Lower leg skin (tissue), 4 donors: Measurements from ENCODE around the gene WNT1. TPM values are rescaled to one million over a fixed set of nuclear protein-coding genes. Genes with fewer than 3 reads are reported as not detected.
A peak's percentile ranks its signal among the peaks of the same experiment; 100 is the strongest.

ENCODE experiments used
- DNase-seq, 2 donors: peaks; one replicate each; pipeline ENCODE4 v3.0.0-alpha.2; 2019; ENCODE audit warnings: low spot score in 2 of 2
- H3K4me3 ChIP-seq: fragments of 200-600 bp; sonication (generic); 2 replicates; pipeline ENCODE4 v1.5.1; 2017; ENCODE audit warnings: mild to moderate bottlenecking, low read depth; ENCODE audit not compliant: poor library complexity, severe bottlenecking
- POLR2A ChIP-seq, 2 donors: fragments of 450-650 bp; IDR thresholded peaks; one replicate each; pipeline ENCODE4 v1.6.1; 2016 to 2017; ENCODE audit warnings: antibody characterized with exemption in 2 of 2, mild to moderate bottlenecking in 1 of 2, moderate library complexity in 1 of 2
- WGBS, 2 donors: methylation state at CpG; one replicate each; pipeline ENCODE4 v1.1.5; 2018; 5-methylcytosine and 5-hydroxymethylcytosine counted together
- intact Hi-C: fragments of 100-400 bp; cut with DNase I; formaldehyde crosslinking; loops from one replicate; pipeline ENCODE4 v1.15.0; 2023; ENCODE audit warnings: low total_unique reads
- total RNA-seq, 4 donors: library from RNA; depleted of rRNA; stranded (reverse); fragments of >200 nt; gene quantifications; one replicate each; pipeline ENCODE4 v1.1.0, GENCODE V29; 2016
- TF ChIP-seq, protein P1 (sequence below), 3 donors: fragments of 450-650 bp; IDR thresholded peaks; one replicate each; pipeline ENCODE4 v1.5.1; 2016; ENCODE audit warnings: antibody characterized with exemption in 3 of 3, mild to moderate bottlenecking in 3 of 3, moderate library complexity in 2 of 3

Gene WNT1
- total RNA-seq, 4 donors from 2014 or later: not detected

DNA sequence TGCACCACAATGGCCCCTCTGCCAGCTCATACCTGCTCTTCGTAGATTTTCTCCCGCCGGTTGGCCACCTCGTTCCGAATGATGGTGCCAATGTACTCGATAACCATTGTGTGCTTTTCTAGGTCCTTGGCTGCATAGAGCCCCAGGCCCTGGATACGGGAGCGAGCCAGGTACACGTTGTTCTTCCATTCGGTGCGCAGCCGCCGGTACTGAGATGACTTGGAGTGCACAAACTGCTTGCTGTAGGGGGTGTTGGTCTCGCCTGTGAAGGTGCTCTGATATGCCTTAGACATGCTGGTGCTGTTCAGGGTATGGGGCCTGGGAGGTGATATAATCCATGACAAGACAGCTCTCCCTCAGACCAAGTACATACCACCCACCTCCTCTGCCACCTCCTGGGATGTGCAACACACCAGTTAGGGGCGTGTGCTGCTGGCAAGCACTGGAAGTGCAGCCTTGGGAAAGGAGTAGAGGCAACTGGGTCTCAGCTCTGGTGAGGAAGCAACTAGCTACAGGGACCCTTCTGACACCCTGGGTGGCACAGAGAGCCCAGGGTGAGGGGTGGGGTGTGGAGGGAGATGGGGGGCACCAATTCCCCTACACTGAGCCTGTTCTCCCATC is 44.5 kb downstream of the WNT1 start:
- TF ChIP-seq, protein P1, sequence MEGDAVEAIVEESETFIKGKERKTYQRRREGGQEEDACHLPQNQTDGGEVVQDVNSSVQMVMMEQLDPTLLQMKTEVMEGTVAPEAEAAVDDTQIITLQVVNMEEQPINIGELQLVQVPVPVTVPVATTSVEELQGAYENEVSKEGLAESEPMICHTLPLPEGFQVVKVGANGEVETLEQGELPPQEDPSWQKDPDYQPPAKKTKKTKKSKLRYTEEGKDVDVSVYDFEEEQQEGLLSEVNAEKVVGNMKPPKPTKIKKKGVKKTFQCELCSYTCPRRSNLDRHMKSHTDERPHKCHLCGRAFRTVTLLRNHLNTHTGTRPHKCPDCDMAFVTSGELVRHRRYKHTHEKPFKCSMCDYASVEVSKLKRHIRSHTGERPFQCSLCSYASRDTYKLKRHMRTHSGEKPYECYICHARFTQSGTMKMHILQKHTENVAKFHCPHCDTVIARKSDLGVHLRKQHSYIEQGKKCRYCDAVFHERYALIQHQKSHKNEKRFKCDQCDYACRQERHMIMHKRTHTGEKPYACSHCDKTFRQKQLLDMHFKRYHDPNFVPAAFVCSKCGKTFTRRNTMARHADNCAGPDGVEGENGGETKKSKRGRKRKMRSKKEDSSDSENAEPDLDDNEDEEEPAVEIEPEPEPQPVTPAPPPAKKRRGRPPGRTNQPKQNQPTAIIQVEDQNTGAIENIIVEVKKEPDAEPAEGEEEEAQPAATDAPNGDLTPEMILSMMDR (IDR thresholded peaks at IDR 0.05): no peak
- no peak for TF ChIP-seq POLR2A (IDR thresholded peaks at IDR 0.05)
- DNase-seq: no peak
- H3K4me3 ChIP-seq: no peak overlapping the region
- intact Hi-C loops: no loop called here
- WGBS, 2 donors: 82 to 91% methylated on average over 15 of the region's 15 CpGs

- TF ChIP-seq, protein P1 (IDR thresholded peaks at IDR 0.05): no peak
- no peak for TF ChIP-seq POLR2A (IDR thresholded peaks at IDR 0.05)
- WGBS, 2 donors: 95 to 96% methylated on average over 2 of the region's 2 CpGs
Measured at GRCh38 chr12:49023812-49024211, 45.7 kb downstream of the WNT1 start.

DNA sequence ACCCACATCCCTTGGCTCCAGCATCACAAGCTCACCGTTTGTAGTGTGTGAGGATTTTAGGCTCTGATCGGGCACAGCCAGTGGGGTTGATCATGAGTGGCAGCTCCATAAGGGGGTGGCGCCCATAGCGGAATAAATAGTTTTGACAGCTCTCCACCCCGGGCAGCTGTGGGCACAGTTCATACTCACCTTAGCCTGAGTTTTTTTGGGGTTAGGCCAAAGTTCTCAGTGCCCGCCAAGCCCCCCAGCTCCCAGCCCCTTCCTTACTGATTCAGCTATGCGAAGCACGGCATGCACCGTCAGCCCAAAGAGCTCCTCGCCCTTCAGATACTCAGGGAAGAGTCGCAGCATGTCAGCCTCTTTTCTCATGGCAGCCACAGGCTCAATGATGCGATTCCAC is 46.4 kb downstream of the WNT1 start:
- 88 to 89% methylated on average over 12 of the region's 12 CpGs for WGBS, 2 donors
- TF ChIP-seq, protein P1 (IDR thresholded peaks at IDR 0.05): no peak
- no peak for TF ChIP-seq POLR2A (IDR thresholded peaks at IDR 0.05)
- intact Hi-C loops: no loop called here
- DNase-seq: no peak
- no peak overlapping the region for H3K4me3 ChIP-seq

More at GRCh38 chr12:49023812-49024211, 45.7 kb downstream of the WNT1 start:
- no peak overlapping the region for H3K4me3 ChIP-seq
- DNase-seq: no peak
- intact Hi-C loops: no loop called here

- 88 to 92% methylated on average over 4 of the region's 4 CpGs for WGBS, 2 donors
- DNase-seq: no peak
- TF ChIP-seq, protein P1 (IDR thresholded peaks at IDR 0.05): no peak
- TF ChIP-seq POLR2A (IDR thresholded peaks at IDR 0.05): no peak
- H3K4me3 ChIP-seq: no peak overlapping the region
- intact Hi-C loops: no loop called here
Measured at GRCh38 chr12:49025463-49025862, 47.3 kb downstream of the WNT1 start.

DNA sequence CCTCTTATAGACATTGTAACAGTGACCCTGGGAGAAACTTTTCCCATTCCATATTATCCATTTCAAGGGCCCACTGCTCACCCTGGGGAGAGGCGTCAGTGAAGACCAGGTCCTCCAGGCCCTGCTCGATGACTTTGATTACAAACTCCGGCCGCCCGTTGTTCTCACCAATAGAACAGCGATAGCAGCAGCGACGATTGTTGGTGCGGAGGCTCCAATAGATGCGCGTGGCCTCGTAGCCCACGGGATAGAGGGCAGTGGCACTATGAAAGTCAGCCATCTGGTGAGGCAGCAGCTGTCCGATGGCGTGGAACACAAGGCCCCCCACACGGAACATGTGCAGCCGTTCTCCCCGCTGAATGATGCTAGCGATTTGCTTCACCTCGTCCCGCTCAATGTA is 48.0 kb downstream of the WNT1 start:
- WGBS, 2 donors: 94% methylated on average over 21 of the region's 21 CpGs
- DNase-seq: peak in 1 of 2 donors; percentile 76
- no peak overlapping the region for H3K4me3 ChIP-seq
- TF ChIP-seq, protein P1 (IDR thresholded peaks at IDR 0.05): no peak
- TF ChIP-seq POLR2A (IDR thresholded peaks at IDR 0.05): no peak
- intact Hi-C loops: no loop called here
